Urinary bladder (tissue), 2 donors: Measurements from ENCODE around the gene PIN1. TPM values are rescaled to one million over a fixed set of nuclear protein-coding genes. Genes with fewer than 3 reads are reported as not detected.

Experiments used
- polyA plus RNA-seq: library from polyadenylated mRNA; stranded (reverse); fragments of 200-250 nt; gene quantifications from one replicate; pipeline ENCODE4 v1.2.3, GENCODE V29; 2013
- small RNA-seq: library from RNA; depleted of rRNA; stranded (forward); fragments of <200 nt; gene quantifications from one replicate; pipeline ENCODE3, GENCODE V24; 2014
- total RNA-seq: library from RNA; depleted of rRNA; stranded (reverse); fragments of >200 nt; gene quantifications from one replicate; pipeline ENCODE4 v1.2.3, GENCODE V29; 2014
- donor health status: healthy.

The PIN1 gene
- total and polyA plus RNA-seq, 2 donors = 42.3 to 160 TPM

Small RNA genes within 50 kb of the gene (small RNA-seq; reads per million reads assigned to genes)
- not detected for gene RF00156

Other genes starting within 250 kb of the PIN1 start
- 71.1 TPM for gene ZNF561, start 214.1 kb upstream of the PIN1 start, total RNA-seq
- 36.6 TPM for gene ZNF561, start 214.1 kb upstream of the PIN1 start, polyA plus RNA-seq
- 58.8 TPM for gene ZNF562, start 160.2 kb upstream of the PIN1 start, total RNA-seq
- 9.4 TPM for gene ZNF562, start 160.2 kb upstream of the PIN1 start, polyA plus RNA-seq
- 73.6 TPM for gene ZNF846, start 66.6 kb upstream of the PIN1 start, total RNA-seq
- gene ZNF846, start 66.6 kb upstream of the PIN1 start, polyA plus RNA-seq = 18.0 TPM
- 16.1 TPM for gene FBXL12, start 16.2 kb upstream of the PIN1 start, total RNA-seq
- 37.5 TPM for gene FBXL12, start 16.2 kb upstream of the PIN1 start, polyA plus RNA-seq
- gene UBL5, start 7.4 kb upstream of the PIN1 start, total RNA-seq = 92.0 TPM
- 436 TPM for gene UBL5, start 7.4 kb upstream of the PIN1 start, polyA plus RNA-seq
- gene OLFM2, start 101.2 kb downstream of the PIN1 start, total RNA-seq = 18.2 TPM
- 4.6 TPM for gene OLFM2, start 101.2 kb downstream of the PIN1 start, polyA plus RNA-seq
- 19.6 TPM for gene COL5A3, start 175.2 kb downstream of the PIN1 start, total RNA-seq
- 18.3 TPM for gene COL5A3, start 175.2 kb downstream of the PIN1 start, polyA plus RNA-seq
- gene RDH8, start 178.2 kb downstream of the PIN1 start, total RNA-seq = not detected
- gene RDH8, start 178.2 kb downstream of the PIN1 start, polyA plus RNA-seq = not detected